Raji (cell line): ENCODE data around the gene GMPPA.

Experiments used
- POLR2A ChIP-seq: IDR thresholded peaks from 2 replicates; pipeline ENCODE4 v1.6.1; 2011; ENCODE audit warnings: low read depth, low read length, control low read depth; ENCODE audit not compliant: insufficient read depth

GMPPA gene

DNA sequence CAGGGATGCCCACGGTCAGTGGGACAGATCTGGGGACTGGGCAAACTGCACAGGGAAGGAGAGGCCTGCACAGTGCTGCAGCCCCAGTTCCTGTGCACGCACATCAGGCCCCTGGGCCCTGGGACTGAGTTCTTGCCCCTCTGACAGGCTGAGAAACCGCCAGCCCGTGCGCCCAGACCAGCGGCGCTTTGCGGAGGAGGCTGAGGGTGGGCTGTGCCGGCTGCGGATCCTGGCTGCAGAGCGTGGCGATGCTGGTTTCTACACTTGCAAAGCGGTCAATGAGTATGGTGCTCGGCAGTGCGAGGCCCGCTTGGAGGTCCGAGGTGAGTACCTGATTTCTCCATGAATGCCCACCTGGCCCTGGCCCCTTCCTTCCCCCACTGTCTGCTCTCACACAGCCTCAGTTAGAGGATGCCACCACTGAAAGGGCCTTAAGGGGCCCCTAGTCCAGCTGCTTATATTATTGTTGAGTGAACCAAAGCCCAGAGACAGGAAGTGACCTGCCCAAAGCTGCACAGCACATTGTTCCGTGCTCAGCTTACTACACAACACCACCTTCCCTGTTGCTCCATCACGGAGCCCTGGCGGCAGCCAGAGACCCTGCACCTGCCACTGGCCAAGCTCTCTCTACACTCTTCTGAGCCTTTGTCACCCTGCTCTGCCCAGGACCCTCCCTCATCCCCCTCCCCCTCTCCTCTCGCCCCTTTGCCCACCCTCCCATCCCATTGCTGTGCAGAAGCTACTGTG lies 34.2 kb upstream of the GMPPA start:
- no peak for TF ChIP-seq POLR2A

DNA sequence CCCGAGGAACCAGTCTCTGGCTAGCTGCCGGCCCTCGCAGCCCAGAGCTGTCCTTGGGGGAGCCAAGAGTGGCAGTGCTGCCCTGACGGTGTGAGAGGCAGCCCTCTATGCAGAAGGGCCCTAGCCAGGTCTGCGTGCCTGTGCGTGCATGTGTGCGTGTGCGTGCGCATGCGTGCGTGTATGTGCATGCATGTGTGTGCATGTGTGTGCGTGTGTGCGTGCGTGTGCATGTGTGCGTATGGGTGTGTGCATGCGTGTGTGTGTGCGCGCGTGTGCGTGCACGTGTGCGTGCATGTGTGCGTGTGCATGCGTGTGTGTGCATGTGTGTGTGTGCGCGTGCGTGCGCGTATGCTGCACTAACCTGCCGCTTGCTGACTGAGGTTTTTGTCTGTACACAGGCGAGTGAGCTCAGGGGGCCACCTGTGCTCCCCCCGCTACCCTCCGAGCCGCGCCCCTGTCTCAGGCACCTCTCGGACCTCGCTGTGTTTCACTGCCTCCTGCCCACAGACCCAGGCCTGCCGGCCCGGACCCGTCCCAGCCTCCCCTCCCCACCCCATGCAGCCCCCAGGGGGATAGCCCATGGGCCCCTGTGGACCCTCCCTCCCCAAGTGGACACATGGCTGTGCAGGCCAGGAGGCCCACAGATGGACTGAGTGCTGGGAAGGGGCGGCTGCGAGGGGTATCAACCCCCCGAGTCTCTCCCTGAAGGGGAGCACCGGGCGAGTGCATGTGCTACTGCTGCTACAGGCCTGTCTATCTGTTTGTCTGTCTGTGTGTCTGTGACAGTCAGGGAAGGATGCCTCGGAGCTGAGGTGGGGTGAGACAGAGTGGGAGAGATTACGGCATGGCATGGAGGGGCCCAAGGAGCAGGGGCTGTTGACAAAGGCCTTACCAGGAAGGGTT lies 32.8 kb upstream of the GMPPA start:
- no peak for TF ChIP-seq POLR2A

DNA sequence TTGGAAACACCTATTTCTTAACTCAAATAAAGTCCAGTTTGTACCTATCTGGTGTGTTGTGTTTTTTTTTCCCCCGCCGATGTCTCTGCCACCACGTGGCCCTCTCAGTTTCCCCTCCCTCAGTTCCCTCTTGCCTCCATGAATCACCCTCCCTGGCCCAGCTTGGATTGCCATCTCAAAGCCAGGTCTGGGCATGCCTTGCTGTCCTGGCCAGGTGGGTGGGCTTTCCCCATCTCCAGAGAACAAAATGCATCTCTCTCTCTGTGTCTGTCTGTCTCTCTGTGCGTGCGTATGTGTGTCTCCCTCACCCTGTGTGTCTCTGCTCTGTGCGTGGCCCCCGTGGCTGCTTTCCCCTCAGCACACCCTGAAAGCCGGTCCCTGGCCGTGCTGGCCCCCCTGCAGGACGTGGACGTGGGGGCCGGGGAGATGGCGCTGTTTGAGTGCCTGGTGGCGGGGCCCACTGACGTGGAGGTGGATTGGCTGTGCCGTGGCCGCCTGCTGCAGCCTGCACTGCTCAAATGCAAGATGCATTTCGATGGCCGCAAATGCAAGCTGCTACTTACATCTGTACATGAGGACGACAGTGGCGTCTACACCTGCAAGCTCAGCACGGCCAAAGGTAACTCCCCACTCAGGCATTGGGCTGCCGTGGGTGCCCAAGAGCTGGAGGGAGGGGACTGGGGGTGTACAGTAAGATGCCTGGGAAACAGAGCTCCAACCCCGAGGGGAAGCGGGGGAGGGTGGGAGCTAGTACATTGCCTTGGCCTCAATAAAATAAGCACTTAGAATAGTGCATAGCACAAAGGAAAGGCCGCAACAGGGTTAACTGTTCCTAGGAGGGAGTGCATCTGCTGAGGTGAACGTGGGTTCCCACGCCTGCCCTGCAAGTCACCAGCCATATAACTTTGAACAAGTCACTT lies 31.6 kb upstream of the GMPPA start:
- no peak for TF ChIP-seq POLR2A

DNA sequence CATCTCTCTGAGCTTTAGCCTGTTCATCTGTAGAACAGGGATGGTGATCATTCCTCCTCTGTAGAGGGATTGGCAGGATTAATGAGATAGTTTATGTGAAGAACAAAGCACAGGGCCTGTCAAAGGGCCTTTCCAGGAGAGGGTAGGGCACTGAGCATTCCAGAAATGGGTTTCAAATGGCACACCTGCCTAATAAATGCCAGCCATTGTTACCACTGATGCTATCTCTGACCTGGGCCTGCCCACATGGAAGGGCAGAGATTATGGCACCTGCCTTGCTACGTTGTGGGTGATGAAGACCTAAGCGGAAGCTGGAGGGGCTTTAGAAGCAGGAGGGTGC lies 31.0 kb upstream of the GMPPA start:
- no peak for TF ChIP-seq POLR2A

DNA sequence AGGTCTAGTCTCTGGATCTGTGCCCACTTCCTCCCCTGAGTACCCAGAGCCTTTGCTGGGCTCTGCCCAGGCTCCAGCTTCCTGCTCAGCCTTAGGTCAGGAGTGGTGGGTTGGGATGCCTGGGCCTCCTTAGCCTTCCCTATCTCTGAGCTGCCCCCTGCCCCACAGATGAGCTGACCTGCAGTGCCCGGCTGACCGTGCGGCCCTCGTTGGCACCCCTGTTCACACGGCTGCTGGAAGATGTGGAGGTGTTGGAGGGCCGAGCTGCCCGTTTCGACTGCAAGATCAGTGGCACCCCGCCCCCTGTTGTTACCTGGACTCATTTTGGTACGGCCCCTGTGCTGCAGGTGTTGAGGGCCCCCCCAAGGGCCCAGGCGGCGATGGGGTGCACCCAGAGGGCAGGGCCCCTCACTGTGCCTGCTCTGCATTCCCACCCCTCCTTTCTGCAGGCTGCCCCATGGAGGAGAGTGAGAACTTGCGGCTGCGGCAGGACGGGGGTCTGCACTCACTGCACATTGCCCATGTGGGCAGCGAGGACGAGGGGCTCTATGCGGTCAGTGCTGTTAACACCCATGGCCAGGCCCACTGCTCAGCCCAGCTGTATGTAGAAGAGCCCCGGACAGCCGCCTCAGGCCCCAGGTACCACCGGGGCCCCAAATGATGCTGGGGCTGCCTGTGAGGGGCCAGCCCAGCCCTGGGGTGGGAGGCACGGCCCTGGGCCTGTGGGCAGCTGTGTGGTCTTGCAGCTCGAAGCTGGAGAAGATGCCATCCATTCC lies 30.1 kb upstream of the GMPPA start:
- no peak for TF ChIP-seq POLR2A

DNA sequence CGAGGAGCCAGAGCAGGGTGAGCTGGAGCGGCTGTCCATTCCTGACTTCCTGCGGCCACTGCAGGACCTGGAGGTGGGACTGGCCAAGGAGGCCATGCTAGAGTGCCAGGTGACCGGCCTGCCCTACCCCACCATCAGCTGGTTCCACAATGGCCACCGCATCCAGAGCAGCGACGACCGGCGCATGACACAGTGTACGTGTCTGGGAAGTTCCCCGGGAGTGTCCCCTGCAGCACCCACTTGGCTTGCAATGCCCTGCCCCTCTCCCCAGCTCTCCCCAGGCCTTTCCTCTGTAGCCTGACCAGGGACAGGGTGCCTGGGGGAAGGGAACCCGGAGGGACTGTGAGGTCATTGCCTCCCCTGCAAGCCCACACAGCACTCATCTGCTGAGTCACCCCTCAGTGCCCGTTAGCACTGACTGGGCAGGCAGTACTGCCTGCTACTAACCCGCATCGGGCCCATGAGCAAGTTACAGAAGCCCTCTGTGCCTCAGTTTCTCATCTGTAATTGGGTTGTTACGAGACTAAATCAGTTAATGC lies 29.4 kb upstream of the GMPPA start:
- TF ChIP-seq POLR2A: no peak

DNA sequence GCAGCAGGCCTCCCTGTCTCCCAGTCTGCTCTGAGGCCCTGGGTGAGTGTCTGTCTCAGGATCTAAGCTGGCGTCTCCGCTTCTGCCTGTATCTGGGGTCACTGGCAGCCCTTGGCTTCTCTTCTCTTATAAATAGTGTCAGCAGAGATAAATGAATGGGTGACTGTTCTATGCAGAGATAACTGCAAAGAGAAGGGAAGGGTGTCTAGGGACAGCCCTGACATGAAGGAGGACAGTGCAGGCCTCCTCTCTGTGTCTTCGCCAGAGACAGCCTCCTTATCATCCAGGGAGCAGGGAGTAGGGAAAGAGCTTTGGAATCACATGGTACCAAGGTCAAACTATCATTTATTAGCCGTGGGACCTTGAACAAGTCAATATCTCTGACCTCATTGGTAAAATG lies 28.3 kb upstream of the GMPPA start:
- TF ChIP-seq POLR2A: no peak

DNA sequence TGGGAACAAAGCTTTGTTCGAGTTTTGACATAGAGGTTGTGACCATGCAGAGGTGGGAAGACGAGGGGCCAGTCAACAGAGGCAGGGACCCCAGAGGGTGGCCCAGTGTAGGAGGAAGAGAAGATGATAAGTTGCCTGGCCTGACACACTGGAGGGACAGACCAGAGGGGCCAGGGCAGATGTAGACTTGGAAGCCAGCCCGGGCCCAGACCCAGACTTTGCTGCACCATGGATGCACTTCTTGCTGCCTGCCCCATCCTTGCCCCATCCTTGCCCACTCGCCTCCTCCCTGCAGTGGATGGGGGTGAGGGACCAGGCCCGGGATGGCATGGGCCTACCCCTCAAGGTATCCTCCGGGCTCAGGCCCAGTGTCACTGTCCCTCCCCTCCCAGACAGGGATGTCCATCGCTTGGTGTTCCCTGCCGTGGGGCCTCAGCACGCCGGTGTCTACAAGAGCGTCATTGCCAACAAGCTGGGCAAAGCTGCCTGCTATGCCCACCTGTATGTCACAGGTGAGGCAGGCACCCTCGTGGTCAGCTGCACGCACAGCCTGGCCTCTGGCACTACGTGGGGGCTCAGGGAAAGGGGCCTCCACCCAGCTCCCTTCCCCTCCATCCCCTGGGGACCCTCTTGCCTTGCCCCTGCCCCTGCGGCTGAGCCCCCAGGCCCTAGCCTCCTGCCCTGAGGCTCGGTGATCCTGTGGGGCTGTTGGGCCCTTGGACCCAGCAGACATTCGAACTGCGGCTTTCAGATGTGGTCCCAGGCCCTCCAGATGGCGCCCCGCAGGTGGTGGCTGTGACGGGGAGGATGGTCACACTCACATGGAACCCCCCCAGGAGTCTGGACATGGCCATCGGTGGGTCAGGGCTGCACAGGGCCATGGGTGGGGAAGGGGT lies 27.0 kb upstream of the GMPPA start:
- no peak for TF ChIP-seq POLR2A

DNA sequence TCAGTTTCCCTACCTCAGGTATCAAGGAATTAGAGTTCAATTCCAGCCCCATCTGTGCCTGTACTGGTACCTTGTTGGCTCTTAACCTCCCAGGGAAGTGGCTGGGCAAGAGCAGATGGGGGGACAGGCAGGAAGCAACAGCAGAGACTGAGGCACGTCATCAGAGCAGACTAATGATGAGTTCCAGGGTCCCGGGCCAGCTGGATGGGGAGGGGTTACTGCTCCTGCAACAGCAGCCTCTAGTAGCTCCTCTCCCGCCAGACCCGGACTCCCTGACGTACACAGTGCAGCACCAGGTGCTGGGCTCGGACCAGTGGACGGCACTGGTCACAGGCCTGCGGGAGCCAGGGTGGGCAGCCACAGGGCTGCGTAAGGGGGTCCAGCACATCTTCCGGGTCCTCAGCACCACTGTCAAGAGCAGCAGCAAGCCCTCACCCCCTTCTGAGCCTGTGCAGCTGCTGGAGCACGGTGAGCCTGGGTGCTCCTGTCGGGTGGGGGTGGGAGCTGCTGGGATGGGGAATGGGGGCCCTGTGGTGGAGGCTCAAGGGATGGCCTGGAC lies 26.0 kb upstream of the GMPPA start:
- no peak for TF ChIP-seq POLR2A

DNA sequence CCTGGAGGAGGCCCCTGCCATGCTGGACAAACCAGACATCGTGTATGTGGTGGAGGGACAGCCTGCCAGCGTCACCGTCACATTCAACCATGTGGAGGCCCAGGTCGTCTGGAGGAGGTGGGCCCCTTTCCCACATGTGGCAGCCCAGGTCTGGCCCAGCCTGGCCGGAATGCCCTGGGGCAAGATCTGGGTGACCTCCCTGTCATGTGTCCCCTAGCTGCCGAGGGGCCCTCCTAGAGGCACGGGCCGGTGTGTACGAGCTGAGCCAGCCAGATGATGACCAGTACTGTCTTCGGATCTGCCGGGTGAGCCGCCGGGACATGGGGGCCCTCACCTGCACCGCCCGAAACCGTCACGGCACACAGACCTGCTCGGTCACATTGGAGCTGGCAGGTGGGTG lies 25.2 kb upstream of the GMPPA start:
- no peak for TF ChIP-seq POLR2A

DNA sequence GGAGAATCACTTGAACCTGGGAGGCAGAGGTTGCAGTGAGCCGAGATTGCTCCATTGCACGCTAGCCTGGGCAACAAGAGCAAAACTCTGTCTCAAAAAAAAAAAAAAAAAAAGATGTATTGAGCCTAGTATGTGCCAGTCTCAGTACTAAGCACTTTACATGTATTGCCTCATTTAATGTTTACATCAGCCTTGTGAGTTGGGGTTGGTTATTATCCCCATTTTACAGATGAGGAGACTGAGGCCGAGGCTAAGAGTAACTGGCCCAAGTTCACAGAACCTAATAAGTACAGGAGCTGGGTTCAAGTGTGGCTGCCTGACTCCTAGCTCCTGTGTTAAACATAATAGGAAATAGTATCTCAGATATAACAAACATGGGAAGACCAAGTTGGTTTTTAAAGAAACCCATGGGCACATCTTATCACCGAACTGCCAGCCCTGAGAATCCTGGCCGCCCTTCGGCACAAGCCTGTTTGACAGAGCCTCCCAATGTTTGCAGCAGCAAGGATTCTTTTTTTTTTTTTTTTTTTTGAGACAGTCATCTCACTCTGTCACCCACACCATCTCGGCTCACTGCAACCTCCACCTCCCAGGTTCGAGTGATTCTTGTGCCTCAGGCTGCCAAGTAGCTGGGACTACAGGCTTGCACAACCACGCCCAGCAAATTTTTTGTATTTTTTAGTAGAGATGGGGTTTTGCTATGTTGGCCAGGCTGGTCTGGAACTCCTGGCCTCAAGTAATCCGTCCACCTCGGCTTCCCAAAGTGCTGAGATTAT lies 24.2 kb upstream of the GMPPA start:
- TF ChIP-seq POLR2A: no peak

DNA sequence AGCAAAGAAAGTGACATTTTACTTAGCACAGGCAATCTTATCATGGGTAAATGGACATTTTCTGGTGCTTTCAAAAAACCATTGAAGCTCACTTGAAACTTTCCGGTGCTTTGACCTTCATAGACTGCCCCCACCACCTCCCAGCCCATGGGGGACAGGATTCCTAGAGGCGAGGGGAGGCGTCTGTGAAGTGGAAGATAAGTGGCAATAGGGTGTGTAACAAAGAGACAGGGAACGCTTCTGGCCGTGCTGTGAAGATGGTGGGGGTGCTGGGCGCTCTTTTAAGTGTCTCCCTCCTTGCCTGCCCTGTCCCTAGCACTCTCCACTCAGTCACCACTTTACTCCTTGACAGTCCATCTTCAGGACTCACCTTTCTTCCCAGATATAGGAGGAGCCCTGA lies 23.4 kb upstream of the GMPPA start:
- no peak for TF ChIP-seq POLR2A
